Measurements from ENCODE around the gene KCNA1. TPM values are rescaled to one million over a fixed set of nuclear protein-coding genes. Genes with fewer than 3 reads are reported as not detected.

KCNA1 gene
- total and polyA plus RNA-seq, 2 of the 4 experiments (the other 2 are of a cell fraction): not detected

DNA sequence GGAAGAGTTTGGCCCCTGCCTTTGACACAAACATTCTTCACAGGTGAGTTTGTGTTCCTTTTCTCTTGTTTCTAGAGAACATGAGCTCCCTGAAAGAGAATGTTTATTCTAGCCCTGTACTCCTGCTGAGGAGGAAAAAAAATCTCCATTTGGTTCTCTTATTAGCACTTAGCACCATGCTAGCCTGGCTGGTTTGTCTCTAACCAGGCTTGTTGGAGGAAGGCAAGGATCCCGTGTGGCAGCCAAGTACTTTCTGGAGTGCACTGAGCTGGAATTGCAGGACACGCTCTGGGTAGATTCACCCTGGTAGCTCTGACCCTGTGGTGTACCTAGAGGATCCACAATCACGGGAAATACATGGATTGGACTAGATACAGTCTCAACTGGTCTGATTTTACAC lies 41.9 kb downstream of the KCNA1 start:
- H2BK20ac ChIP-seq (ENCODE audit: low read depth, low read length): no peak overlapping the region
- CTCF ChIA-PET: no interaction called here
- no peak for ATAC-seq (ENCODE audit: low read depth)
- no peak overlapping the region for H4K8ac ChIP-seq (ENCODE audit: low read depth in 2 of 2, low read length in 2 of 2)
- H2AK5ac ChIP-seq (ENCODE audit: low read depth, low read length): no peak overlapping the region
- TF ChIP-seq POLR2A (IDR thresholded peaks at IDR 0.05; ENCODE audit: low read depth, low read length): no peak
- TF ChIP-seq MXI1 (IDR thresholded peaks at IDR 0.05; ENCODE audit: borderline replicate concordance, low read depth, low read length): no peak
- TF ChIP-seq MAFK (IDR thresholded peaks at IDR 0.05; ENCODE audit: low read depth, low read length): no peak
- TF ChIP-seq RAD21 (IDR thresholded peaks at IDR 0.05; ENCODE audit: low read length): no peak
- TF ChIP-seq CEBPB (IDR thresholded peaks at IDR 0.05; ENCODE audit: low read depth, low read length): no peak
- no peak for TF ChIP-seq CHD1 (IDR thresholded peaks at IDR 0.05; ENCODE audit: low read depth, low read length)
- TF ChIP-seq, protein P1, sequence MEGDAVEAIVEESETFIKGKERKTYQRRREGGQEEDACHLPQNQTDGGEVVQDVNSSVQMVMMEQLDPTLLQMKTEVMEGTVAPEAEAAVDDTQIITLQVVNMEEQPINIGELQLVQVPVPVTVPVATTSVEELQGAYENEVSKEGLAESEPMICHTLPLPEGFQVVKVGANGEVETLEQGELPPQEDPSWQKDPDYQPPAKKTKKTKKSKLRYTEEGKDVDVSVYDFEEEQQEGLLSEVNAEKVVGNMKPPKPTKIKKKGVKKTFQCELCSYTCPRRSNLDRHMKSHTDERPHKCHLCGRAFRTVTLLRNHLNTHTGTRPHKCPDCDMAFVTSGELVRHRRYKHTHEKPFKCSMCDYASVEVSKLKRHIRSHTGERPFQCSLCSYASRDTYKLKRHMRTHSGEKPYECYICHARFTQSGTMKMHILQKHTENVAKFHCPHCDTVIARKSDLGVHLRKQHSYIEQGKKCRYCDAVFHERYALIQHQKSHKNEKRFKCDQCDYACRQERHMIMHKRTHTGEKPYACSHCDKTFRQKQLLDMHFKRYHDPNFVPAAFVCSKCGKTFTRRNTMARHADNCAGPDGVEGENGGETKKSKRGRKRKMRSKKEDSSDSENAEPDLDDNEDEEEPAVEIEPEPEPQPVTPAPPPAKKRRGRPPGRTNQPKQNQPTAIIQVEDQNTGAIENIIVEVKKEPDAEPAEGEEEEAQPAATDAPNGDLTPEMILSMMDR (conservative IDR thresholded peaks at IDR 0.05; ENCODE audit: low read depth, low read length): no peak
- TF ChIP-seq MAZ (IDR thresholded peaks at IDR 0.05; ENCODE audit: borderline replicate concordance, low read depth, low read length): no peak
- in situ Hi-C loops (cut with MboI; ENCODE audit: low sequenced_read_pairs) (no loop called here), intact Hi-C loops (cut with micrococcal nuclease) (no loop called here), dilution Hi-C loops (cut with HindIII; ENCODE audit: low sequenced_read_pairs, unreplicated experiment) (no loop called here)
- no peaks in the 10 kb centered on the region for H3K4me1 ChIP-seq (ENCODE audit: control insufficient read depth, insufficient read depth, low read length)
- no peak overlapping the region for H2BK5ac ChIP-seq (ENCODE audit: low read depth, low read length, poor library complexity, severe bottlenecking)
- no peaks in the 10 kb centered on the region for H3K9me3 ChIP-seq (ENCODE audit: control insufficient read depth, insufficient read depth, low read length)
- H3K23ac ChIP-seq (ENCODE audit: low read depth, low read length): no peak overlapping the region
- no peak overlapping the region for H2BK120ac ChIP-seq (ENCODE audit: low read depth, low read length)
- H4K5ac ChIP-seq (ENCODE audit: low read depth, low read length): no peak overlapping the region
- no peak overlapping the region for H2AFZ ChIP-seq (replicated peaks; ENCODE audit: low read length, poor library complexity)
- H3K18ac ChIP-seq (ENCODE audit: low read depth, low read length): no peak overlapping the region
- H3K56ac ChIP-seq (ENCODE audit: extremely low read depth, insufficient read depth, low read length): no peak overlapping the region
- no peaks in the 10 kb centered on the region for H3K9me1 ChIP-seq (ENCODE audit: insufficient read depth, low read length)
- H3K79me1 ChIP-seq (ENCODE audit: low read depth in 1 of 2, low read length in 2 of 2): no peaks in the 10 kb centered on the region
- H3K4ac ChIP-seq (ENCODE audit: low read depth, low read length): no peak overlapping the region
- no peak overlapping the region for H4K91ac ChIP-seq (ENCODE audit: insufficient read depth, low read depth, low read length)
- no peaks in the 10 kb centered on the region for H4K20me1 ChIP-seq (ENCODE audit: insufficient read depth, low read length)
- H3K27me3 ChIP-seq (ENCODE audit: control insufficient read depth, insufficient read depth, low read length): peaks cover 6% of the 10 kb centered on the region; the same call in 1 of the 2 replicates
- H2AK9ac ChIP-seq (replicated peaks; ENCODE audit: low read depth, low read length, poor library complexity): no peak overlapping the region
- POLR2A ChIA-PET (ENCODE audit: unreplicated experiment): no interaction called here
- H3K27ac ChIP-seq (ENCODE audit: insufficient read depth, low read length): no peak overlapping the region
- H3K4me2 ChIP-seq (ENCODE audit: low read depth, low read length): no peak overlapping the region
- no peak overlapping the region for H3K4me3 ChIP-seq (ENCODE audit: insufficient read depth, low read depth, low read length)
- H3K14ac ChIP-seq (replicated peaks; ENCODE audit: low read depth, low read length): no peak overlapping the region
- no peak for DNase-seq
- no peaks in the 10 kb centered on the region for H3K36me3 ChIP-seq (ENCODE audit: control insufficient read depth, insufficient read depth, low read length)
- BruUV-seq (replicated peaks): no TSS peak
- 50% methylated on average over 2 of the region's 3 CpGs; no CpG with 5 or more reads in 1 of the 2 experiments for WGBS, 2 experiments (ENCODE audit: extremely low coverage in 2 of 2, insufficient read length in 1 of 2)
- no peak overlapping the region for H3K9ac ChIP-seq (ENCODE audit: low read depth, low read length)
- no peak overlapping the region for H2BK15ac ChIP-seq (ENCODE audit: low read depth, low read length)

All from IMR-90 (cell line).